GM23338 (cell line): ENCODE results near the gene TPCN2. TPM values are rescaled to one million over a fixed set of nuclear protein-coding genes. Genes with fewer than 3 reads are reported as not detected.

Experiments
- ATAC-seq: fragments of 200-7000 bp; cut with Tn5 transposase; 3 replicates; pipeline ENCODE4 v1.9.1; 2020
- DNase-seq: peaks from one replicate; pipeline ENCODE4 v3.0.0-alpha.2; 2015; ENCODE audit warnings: low spot score
- H2AFZ ChIP-seq: fragments of 200-600 bp; sonication (generic); 2 replicates; pipeline ENCODE4 v1.8.0; 2016; ENCODE audit warnings: antibody characterized with exemption, mild to moderate bottlenecking, moderate library complexity
- H3F3A ChIP-seq: fragments of 200-600 bp; sonication (generic); replicated peaks from 2 replicates; pipeline ENCODE4 v1.8.0; 2017; ENCODE audit warnings: antibody characterized with exemption, mixed run types, low read depth
- H3K27ac ChIP-seq: fragments of 200-600 bp; sonication (generic); 2 replicates; pipeline ENCODE4 v1.6.1; 2016; ENCODE audit warnings: low read depth
- H3K27me3 ChIP-seq: fragments of 200-600 bp; sonication (generic); 2 replicates; pipeline ENCODE4 v1.8.0; 2016; ENCODE audit warnings: mild to moderate bottlenecking, mixed run types, moderate library complexity; ENCODE audit not compliant: insufficient read depth
- H3K36me3 ChIP-seq: fragments of 200-600 bp; sonication (generic); 2 replicates; pipeline ENCODE4 v1.8.0; 2016; ENCODE audit warnings: mild to moderate bottlenecking; ENCODE audit not compliant: insufficient read depth
- H3K4me1 ChIP-seq: fragments of 200-600 bp; sonication (generic); 2 replicates; pipeline ENCODE4 v1.8.0; 2016; ENCODE audit warnings: mild to moderate bottlenecking, moderate library complexity; ENCODE audit not compliant: insufficient read depth
- H3K4me2 ChIP-seq: fragments of 200-600 bp; sonication (generic); 2 replicates; pipeline ENCODE4 v1.7.1; 2017; ENCODE audit warnings: mixed run types
- H3K4me3 ChIP-seq: fragments of 200-600 bp; sonication (generic); 2 replicates; pipeline ENCODE4 v1.6.1; 2016; ENCODE audit warnings: mixed run types
- H3K79me2 ChIP-seq: fragments of 200-600 bp; sonication (generic); replicated peaks from 2 replicates; pipeline ENCODE4 v1.8.0; 2017; ENCODE audit warnings: mild to moderate bottlenecking; ENCODE audit not compliant: insufficient read depth
- H3K9me2 ChIP-seq: fragments of 200-600 bp; sonication (generic); 2 replicates; pipeline ENCODE4 v1.8.0; 2017; ENCODE audit not compliant: insufficient read depth
- H4K20me1 ChIP-seq: fragments of 200-600 bp; sonication (generic); replicated peaks from 2 replicates; pipeline ENCODE4 v1.8.0; 2017; ENCODE audit warnings: mild to moderate bottlenecking; ENCODE audit not compliant: insufficient read depth
- H3K27ac Mint-ChIP-seq: 2 replicates; pipeline ENCODE4 v1.8.0; 2020; ENCODE audit warnings: inconsistent platforms, mild to moderate bottlenecking, moderate library complexity, mixed read lengths
- H3K27me3 Mint-ChIP-seq: 3 replicates; pipeline ENCODE4 v1.8.0; 2022; ENCODE audit warnings: low read depth, mild to moderate bottlenecking, moderate library complexity, mixed read lengths, inconsistent platforms; ENCODE audit not compliant: insufficient read depth, poor library complexity
- H3K36me3 Mint-ChIP-seq: 3 replicates; pipeline ENCODE4 v1.8.0; 2021; ENCODE audit warnings: low read depth, mild to moderate bottlenecking, inconsistent platforms, moderate library complexity, mixed read lengths
- H3K4me1 Mint-ChIP-seq: 3 replicates; pipeline ENCODE4 v1.8.0; 2020; ENCODE audit warnings: mild to moderate bottlenecking, inconsistent platforms, mixed read lengths
- H3K4me3 Mint-ChIP-seq: 3 replicates; pipeline ENCODE4 v1.8.0; 2021; ENCODE audit warnings: moderate library complexity, mild to moderate bottlenecking, inconsistent platforms, mixed read lengths
- H3K9me3 Mint-ChIP-seq: 3 replicates; pipeline ENCODE4 v1.8.0; 2020; ENCODE audit warnings: moderate library complexity, mild to moderate bottlenecking, inconsistent platforms, mixed read lengths
- CREB1 ChIP-seq: fragments of 250-450 bp; sonication (Bioruptor Pico); IDR thresholded peaks from 2 replicates; pipeline ENCODE4 v1.5.0; 2020; ENCODE audit warnings: low read depth, mild to moderate bottlenecking, moderate library complexity
- EZH2 ChIP-seq: fragments of 200-600 bp; sonication (generic); IDR thresholded peaks from one replicate; pipeline ENCODE4 v1.8.0; 2017; ENCODE audit warnings: antibody characterized with exemption, mild to moderate bottlenecking, low read depth; ENCODE audit not compliant: unreplicated experiment
- JUNB ChIP-seq: IDR thresholded peaks from one replicate; pipeline ENCODE4 v1.6.1; 2016; ENCODE audit warnings: antibody characterized with exemption; ENCODE audit not compliant: unreplicated experiment
- NANOG ChIP-seq: IDR thresholded peaks from 2 replicates; pipeline ENCODE4 v1.6.1; 2016; ENCODE audit warnings: antibody characterized with exemption, borderline replicate concordance
- POLR2AphosphoS5 ChIP-seq: IDR thresholded peaks from 2 replicates; pipeline ENCODE4 v1.6.1; 2016; ENCODE audit warnings: antibody characterized with exemption, low read depth
- STAT1 ChIP-seq: IDR thresholded peaks from one replicate; pipeline ENCODE4 v1.6.1; 2016; ENCODE audit warnings: antibody characterized with exemption; ENCODE audit not compliant: unreplicated experiment
- ZNF114 ChIP-seq: fragments of 250-450 bp; sonication (Bioruptor Pico); IDR thresholded peaks from 2 replicates; pipeline ENCODE4 v1.5.0; 2020; ENCODE audit warnings: mild to moderate bottlenecking, moderate library complexity
- ZNF331 ChIP-seq: fragments of 250-450 bp; sonication (Bioruptor Pico); IDR thresholded peaks from 2 replicates; pipeline ENCODE4 v1.5.0; 2020; ENCODE audit warnings: low read depth, mild to moderate bottlenecking, moderate library complexity
- polyA plus RNA-seq: library from polyadenylated mRNA; unstranded; fragments of >200 nt; fragmentation: Nextera tagmentation; extraction: Ambion mirVana; gene quantifications from 2 replicates; pipeline ENCODE4 v1.2.1, GENCODE V29; 2016
- total RNA-seq: library from RNA; depleted of rRNA; stranded (reverse); fragments of >200 nt; shearing (Covaris generic); gene quantifications from 2 replicates; pipeline ENCODE4 v1.2.3, GENCODE V29; 2014
- TF ChIP-seq, protein P1 (sequence below): IDR thresholded peaks from one replicate; pipeline ENCODE4 v1.6.1; 2018; ENCODE audit warnings: antibody characterized with exemption; ENCODE audit not compliant: unreplicated experiment
- TF ChIP-seq, protein P2 (sequence below): IDR thresholded peaks from 2 replicates; pipeline ENCODE4 v1.6.1; 2016; ENCODE audit warnings: antibody characterized with exemption
- TF ChIP-seq, protein P3 (sequence below): fragments of 250-450 bp; sonication (Bioruptor Pico); IDR thresholded peaks from 2 replicates; pipeline ENCODE4 v1.5.0; 2020; ENCODE audit warnings: mild to moderate bottlenecking, moderate library complexity
- TF ChIP-seq, protein P4 (sequence below), 2 experiments: fragments of 200-600 bp in 1 of 2; sonication (generic) in 1 of 2; conservative IDR thresholded peaks; 2 replicates each; pipeline versions ENCODE4 v1.5.1 to v1.6.1; 2016 to 2017; ENCODE audit warnings: antibody characterized with exemption in 2 of 2, low read depth in 2 of 2, mild to moderate bottlenecking in 2 of 2, moderate library complexity in 1 of 2

Gene TPCN2
- total and polyA plus RNA-seq, 2 experiments from 2014 or later: 5.8 to 14.7 TPM

DNA sequence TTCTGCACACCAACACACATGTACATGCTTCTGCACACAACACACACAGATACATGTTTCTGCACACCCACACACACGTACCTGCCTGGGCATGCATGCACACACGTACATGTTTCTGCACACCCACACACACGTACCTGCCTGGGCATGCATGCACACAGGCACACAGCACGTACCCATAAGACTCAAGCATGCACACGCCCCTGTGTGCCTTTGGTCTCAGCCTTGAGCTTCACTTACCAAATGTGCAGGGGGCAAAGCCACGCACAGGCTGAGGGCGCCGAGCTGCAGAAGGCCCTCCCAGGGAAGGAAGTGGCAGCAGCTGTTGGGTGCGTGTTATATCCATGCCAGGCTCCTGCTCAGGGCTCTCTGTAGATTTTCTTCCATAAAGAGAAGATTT is 72.3 kb downstream of the TPCN2 start:
- H3K4me1 ChIP-seq: peaks cover 23% of the 10 kb centered on the region; the same call in 1 of the 2 replicates
- H3K9me2 ChIP-seq: no peaks in the 10 kb centered on the region
- H3K27me3 ChIP-seq: no peaks in the 10 kb centered on the region
- H3K4me3 ChIP-seq: no peak overlapping the region
- H3K4me1 Mint-ChIP-seq: peaks cover 18% of the 10 kb centered on the region
- H3K36me3 ChIP-seq: no peaks in the 10 kb centered on the region
- no peak for TF ChIP-seq STAT1
- TF ChIP-seq, protein P1, sequence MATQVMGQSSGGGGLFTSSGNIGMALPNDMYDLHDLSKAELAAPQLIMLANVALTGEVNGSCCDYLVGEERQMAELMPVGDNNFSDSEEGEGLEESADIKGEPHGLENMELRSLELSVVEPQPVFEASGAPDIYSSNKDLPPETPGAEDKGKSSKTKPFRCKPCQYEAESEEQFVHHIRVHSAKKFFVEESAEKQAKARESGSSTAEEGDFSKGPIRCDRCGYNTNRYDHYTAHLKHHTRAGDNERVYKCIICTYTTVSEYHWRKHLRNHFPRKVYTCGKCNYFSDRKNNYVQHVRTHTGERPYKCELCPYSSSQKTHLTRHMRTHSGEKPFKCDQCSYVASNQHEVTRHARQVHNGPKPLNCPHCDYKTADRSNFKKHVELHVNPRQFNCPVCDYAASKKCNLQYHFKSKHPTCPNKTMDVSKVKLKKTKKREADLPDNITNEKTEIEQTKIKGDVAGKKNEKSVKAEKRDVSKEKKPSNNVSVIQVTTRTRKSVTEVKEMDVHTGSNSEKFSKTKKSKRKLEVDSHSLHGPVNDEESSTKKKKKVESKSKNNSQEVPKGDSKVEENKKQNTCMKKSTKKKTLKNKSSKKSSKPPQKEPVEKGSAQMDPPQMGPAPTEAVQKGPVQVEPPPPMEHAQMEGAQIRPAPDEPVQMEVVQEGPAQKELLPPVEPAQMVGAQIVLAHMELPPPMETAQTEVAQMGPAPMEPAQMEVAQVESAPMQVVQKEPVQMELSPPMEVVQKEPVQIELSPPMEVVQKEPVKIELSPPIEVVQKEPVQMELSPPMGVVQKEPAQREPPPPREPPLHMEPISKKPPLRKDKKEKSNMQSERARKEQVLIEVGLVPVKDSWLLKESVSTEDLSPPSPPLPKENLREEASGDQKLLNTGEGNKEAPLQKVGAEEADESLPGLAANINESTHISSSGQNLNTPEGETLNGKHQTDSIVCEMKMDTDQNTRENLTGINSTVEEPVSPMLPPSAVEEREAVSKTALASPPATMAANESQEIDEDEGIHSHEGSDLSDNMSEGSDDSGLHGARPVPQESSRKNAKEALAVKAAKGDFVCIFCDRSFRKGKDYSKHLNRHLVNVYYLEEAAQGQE: no peak
- TF ChIP-seq ZNF114 (CRISPR knock-in tag): no peak
- no peak for TF ChIP-seq CREB1
- no peak for TF ChIP-seq ZNF331 (CRISPR knock-in tag)
- no peak for TF ChIP-seq JUNB
- TF ChIP-seq, protein P2, sequence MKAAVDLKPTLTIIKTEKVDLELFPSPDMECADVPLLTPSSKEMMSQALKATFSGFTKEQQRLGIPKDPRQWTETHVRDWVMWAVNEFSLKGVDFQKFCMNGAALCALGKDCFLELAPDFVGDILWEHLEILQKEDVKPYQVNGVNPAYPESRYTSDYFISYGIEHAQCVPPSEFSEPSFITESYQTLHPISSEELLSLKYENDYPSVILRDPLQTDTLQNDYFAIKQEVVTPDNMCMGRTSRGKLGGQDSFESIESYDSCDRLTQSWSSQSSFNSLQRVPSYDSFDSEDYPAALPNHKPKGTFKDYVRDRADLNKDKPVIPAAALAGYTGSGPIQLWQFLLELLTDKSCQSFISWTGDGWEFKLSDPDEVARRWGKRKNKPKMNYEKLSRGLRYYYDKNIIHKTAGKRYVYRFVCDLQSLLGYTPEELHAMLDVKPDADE: no peak
- TF ChIP-seq NANOG: no peak
- TF ChIP-seq, protein P3, sequence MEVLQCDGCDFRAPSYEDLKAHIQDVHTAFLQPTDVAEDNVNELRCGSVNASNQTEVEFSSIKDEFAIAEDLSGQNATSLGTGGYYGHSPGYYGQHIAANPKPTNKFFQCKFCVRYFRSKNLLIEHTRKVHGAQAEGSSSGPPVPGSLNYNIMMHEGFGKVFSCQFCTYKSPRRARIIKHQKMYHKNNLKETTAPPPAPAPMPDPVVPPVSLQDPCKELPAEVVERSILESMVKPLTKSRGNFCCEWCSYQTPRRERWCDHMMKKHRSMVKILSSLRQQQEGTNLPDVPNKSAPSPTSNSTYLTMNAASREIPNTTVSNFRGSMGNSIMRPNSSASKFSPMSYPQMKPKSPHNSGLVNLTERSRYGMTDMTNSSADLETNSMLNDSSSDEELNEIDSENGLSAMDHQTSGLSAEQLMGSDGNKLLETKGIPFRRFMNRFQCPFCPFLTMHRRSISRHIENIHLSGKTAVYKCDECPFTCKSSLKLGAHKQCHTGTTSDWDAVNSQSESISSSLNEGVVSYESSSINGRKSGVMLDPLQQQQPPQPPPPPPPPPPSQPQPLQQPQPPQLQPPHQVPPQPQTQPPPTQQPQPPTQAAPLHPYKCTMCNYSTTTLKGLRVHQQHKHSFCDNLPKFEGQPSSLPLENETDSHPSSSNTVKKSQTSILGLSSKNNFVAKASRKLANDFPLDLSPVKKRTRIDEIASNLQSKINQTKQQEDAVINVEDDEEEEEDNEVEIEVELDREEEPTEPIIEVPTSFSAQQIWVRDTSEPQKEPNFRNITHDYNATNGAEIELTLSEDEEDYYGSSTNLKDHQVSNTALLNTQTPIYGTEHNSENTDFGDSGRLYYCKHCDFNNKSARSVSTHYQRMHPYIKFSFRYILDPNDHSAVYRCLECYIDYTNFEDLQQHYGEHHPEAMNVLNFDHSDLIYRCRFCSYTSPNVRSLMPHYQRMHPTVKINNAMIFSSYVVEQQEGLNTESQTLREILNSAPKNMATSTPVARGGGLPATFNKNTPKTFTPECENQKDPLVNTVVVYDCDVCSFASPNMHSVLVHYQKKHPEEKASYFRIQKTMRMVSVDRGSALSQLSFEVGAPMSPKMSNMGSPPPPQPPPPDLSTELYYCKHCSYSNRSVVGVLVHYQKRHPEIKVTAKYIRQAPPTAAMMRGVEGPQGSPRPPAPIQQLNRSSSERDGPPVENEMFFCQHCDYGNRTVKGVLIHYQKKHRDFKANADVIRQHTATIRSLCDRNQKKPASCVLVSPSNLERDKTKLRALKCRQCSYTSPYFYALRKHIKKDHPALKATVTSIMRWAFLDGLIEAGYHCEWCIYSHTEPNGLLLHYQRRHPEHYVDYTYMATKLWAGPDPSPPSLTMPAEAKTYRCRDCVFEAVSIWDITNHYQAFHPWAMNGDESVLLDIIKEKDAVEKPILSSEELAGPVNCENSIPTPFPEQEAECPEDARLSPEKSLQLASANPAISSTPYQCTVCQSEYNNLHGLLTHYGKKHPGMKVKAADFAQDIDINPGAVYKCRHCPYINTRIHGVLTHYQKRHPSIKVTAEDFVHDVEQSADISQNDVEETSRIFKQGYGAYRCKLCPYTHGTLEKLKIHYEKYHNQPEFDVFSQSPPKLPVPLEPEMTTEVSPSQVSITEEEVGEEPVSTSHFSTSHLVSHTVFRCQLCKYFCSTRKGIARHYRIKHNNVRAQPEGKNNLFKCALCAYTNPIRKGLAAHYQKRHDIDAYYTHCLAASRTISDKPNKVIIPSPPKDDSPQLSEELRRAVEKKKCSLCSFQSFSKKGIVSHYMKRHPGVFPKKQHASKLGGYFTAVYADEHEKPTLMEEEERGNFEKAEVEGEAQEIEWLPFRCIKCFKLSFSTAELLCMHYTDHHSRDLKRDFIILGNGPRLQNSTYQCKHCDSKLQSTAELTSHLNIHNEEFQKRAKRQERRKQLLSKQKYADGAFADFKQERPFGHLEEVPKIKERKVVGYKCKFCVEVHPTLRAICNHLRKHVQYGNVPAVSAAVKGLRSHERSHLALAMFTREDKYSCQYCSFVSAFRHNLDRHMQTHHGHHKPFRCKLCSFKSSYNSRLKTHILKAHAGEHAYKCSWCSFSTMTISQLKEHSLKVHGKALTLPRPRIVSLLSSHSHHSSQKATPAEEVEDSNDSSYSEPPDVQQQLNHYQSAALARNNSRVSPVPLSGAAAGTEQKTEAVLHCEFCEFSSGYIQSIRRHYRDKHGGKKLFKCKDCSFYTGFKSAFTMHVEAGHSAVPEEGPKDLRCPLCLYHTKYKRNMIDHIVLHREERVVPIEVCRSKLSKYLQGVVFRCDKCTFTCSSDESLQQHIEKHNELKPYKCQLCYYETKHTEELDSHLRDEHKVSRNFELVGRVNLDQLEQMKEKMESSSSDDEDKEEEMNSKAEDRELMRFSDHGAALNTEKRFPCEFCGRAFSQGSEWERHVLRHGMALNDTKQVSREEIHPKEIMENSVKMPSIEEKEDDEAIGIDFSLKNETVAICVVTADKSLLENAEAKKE (CRISPR knock-in tag): no peak
- TF ChIP-seq POLR2AphosphoS5: no peak
- TF ChIP-seq, protein P4, sequence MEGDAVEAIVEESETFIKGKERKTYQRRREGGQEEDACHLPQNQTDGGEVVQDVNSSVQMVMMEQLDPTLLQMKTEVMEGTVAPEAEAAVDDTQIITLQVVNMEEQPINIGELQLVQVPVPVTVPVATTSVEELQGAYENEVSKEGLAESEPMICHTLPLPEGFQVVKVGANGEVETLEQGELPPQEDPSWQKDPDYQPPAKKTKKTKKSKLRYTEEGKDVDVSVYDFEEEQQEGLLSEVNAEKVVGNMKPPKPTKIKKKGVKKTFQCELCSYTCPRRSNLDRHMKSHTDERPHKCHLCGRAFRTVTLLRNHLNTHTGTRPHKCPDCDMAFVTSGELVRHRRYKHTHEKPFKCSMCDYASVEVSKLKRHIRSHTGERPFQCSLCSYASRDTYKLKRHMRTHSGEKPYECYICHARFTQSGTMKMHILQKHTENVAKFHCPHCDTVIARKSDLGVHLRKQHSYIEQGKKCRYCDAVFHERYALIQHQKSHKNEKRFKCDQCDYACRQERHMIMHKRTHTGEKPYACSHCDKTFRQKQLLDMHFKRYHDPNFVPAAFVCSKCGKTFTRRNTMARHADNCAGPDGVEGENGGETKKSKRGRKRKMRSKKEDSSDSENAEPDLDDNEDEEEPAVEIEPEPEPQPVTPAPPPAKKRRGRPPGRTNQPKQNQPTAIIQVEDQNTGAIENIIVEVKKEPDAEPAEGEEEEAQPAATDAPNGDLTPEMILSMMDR (conservative IDR thresholded peaks at IDR 0.05; ENCODE audit: low read depth in 2 of 2): no peak
- no peak for TF ChIP-seq EZH2
- no peak overlapping the region for H3K27ac ChIP-seq
- no peaks in the 10 kb centered on the region for H4K20me1 ChIP-seq
- no peak overlapping the region for H3K4me2 ChIP-seq
- no peak overlapping the region for H2AFZ ChIP-seq
- H3K9me3 Mint-ChIP-seq: peaks cover 12% of the 10 kb centered on the region; the same call in 2 of the 3 replicates
- no peaks in the 10 kb centered on the region for H3K79me2 ChIP-seq
- H3K36me3 Mint-ChIP-seq: peaks cover 3% of the 10 kb centered on the region; the same call in 1 of the 3 replicates
- H3K4me3 Mint-ChIP-seq: no peak overlapping the region
- ATAC-seq (no peak), DNase-seq (no peak)
- peaks cover 11% of the 10 kb centered on the region for H3K27me3 Mint-ChIP-seq
- no peak overlapping the region for H3K27ac Mint-ChIP-seq
- H3F3A ChIP-seq: no peaks in the 10 kb centered on the region
